HepG2 (cell line): ENCODE results near the gene DISP2. TPM values are rescaled to one million over a fixed set of nuclear protein-coding genes. Genes with fewer than 3 reads are reported as not detected.

ENCODE experiments used
- AFF4 ChIP-seq: sonication (generic); formaldehyde crosslinking; IDR thresholded peaks from 2 replicates; pipeline ENCODE4 v1.4.0; 2020; ENCODE audit warnings: missing genetic modification reagents
- CBX2 ChIP-seq, 2 experiments: fragments of 200-600 bp in 1 of 2; sonication (generic); formaldehyde crosslinking in 1 of 2; IDR thresholded peaks; 2 replicates each; pipeline versions ENCODE4 v1.7.0 to v1.8.1; 2018 to 2022; ENCODE audit warnings: low read depth in 2 of 2, low read length in 1 of 2, mild to moderate bottlenecking in 1 of 2, missing genetic modification reagents in 1 of 2
- CC2D1A ChIP-seq: sonication (generic); formaldehyde crosslinking; IDR thresholded peaks from 2 replicates; pipeline ENCODE4 v1.8.1; 2023; ENCODE audit warnings: mild to moderate bottlenecking, missing genetic modification reagents
- EHMT2 ChIP-seq: fragments of 200-600 bp; sonication (generic); IDR thresholded peaks from 2 replicates; pipeline ENCODE4 v1.7.0; 2017; ENCODE audit warnings: antibody characterized with exemption, low read depth, low read length, borderline replicate concordance
- GABPA ChIP-seq, 2 experiments: IDR thresholded peaks; 2 replicates each; pipeline ENCODE4 v1.6.1; 2011 to 2016; ENCODE audit warnings: low read depth in 2 of 2, low read length in 1 of 2, missing biosample characterization in 1 of 2, missing genetic modification characterization in 1 of 2
- HOXA3 ChIP-seq: sonication (generic); formaldehyde crosslinking; IDR thresholded peaks from 2 replicates; pipeline ENCODE4 v1.5.0; 2020; ENCODE audit warnings: missing genetic modification reagents
- KAT7 ChIP-seq: IDR thresholded peaks from 2 replicates; pipeline ENCODE4 v1.6.1; 2018; ENCODE audit warnings: borderline replicate concordance, missing compliant biosample characterization
- MIER3 ChIP-seq: IDR thresholded peaks from 2 replicates; pipeline ENCODE4 v1.6.1; 2016; ENCODE audit warnings: missing compliant biosample characterization, borderline replicate concordance
- NR2F2 ChIP-seq: IDR thresholded peaks from 2 replicates; pipeline ENCODE4 v1.6.1; 2012; ENCODE audit warnings: low read depth, inconsistent platforms, borderline replicate concordance
- PRDM15 ChIP-seq: sonication (generic); formaldehyde crosslinking; IDR thresholded peaks from 2 replicates; pipeline ENCODE4 v1.4.0; 2020; ENCODE audit warnings: missing genetic modification reagents
- RBM39 ChIP-seq: fragments of 200-400 bp; formaldehyde crosslinking; IDR thresholded peaks from one replicate; pipeline ENCODE4 v1.6.1; 2018; ENCODE audit warnings: antibody characterized with exemption, mild to moderate bottlenecking, low read depth, low read length; ENCODE audit not compliant: poor library complexity, severe bottlenecking
- TAF1 ChIP-seq: sonication (generic); formaldehyde crosslinking; IDR thresholded peaks from 2 replicates; pipeline ENCODE4 v1.4.0; 2020; ENCODE audit warnings: missing genetic modification reagents
- TRIM24 ChIP-seq: sonication (generic); formaldehyde crosslinking; IDR thresholded peaks from 2 replicates; pipeline ENCODE4 v1.8.0; 2022; ENCODE audit warnings: mild to moderate bottlenecking, missing genetic modification reagents
- ZNF441 ChIP-seq: sonication (generic); formaldehyde crosslinking; IDR thresholded peaks from 2 replicates; pipeline ENCODE4 v1.7.0; 2021; ENCODE audit warnings: missing genetic modification reagents, borderline replicate concordance
- ZNF75D ChIP-seq: sonication (generic); formaldehyde crosslinking; IDR thresholded peaks from 2 replicates; pipeline ENCODE4 v1.8.1; 2023; ENCODE audit warnings: missing genetic modification reagents, mild to moderate bottlenecking, borderline replicate concordance
- ZSCAN29 ChIP-seq: sonication (generic); formaldehyde crosslinking; conservative IDR thresholded peaks from 2 replicates; pipeline ENCODE4 v1.4.0; 2020; ENCODE audit warnings: mild to moderate bottlenecking, missing genetic modification reagents
- polyA plus RNA-seq, 8 experiments: library from polyadenylated mRNA; depleted of rRNA in 3 of 8; stranded (reverse) in 7 of 8; unstranded in 1 of 8; fragments of >200 nt; fragmentation: Illumina TruSeq in 4 of 8; extraction: Trizol in 4 of 8; gene quantifications; 2 replicates each; pipeline versions ENCODE4 v1.2.1 to v1.2.3, GENCODE V29; 2011 to 2016; ENCODE audit warnings: low read depth in 4 of 8, missing spikeins in 1 of 8, mixed read lengths in 1 of 8; ENCODE audit not compliant: insufficient read depth in 1 of 8
- total RNA-seq, 5 experiments: library from RNA; depleted of rRNA; stranded (reverse); fragments of >200 nt; fragmentation: Illumina TruSeq; extraction: Trizol; gene quantifications; 2 replicates each; pipeline ENCODE4 v1.2.3, GENCODE V29; 2016; ENCODE audit warnings: low read depth in 1 of 5
- TF ChIP-seq, protein P1 (sequence below): sonication (generic); formaldehyde crosslinking; IDR thresholded peaks from 2 replicates; pipeline ENCODE4 v1.4.0; 2020; ENCODE audit warnings: missing genetic modification reagents, mild to moderate bottlenecking, borderline replicate concordance

The DISP2 gene
- total and polyA plus RNA-seq, 2 of the 13 experiments (the other 11 are each of a cell fraction or from before 2014, with no cell fraction given) = 0.09 to 0.32 TPM

- TF ChIP-seq EHMT2 (no peak), TAF1 (peak; percentile 34; the same call in 1 of the 2 replicates), ZSCAN29 (CRISPR knock-in tag) (0 out of 2 replicates have a peak, but pooled peaks have one; percentile 51), AFF4 (CRISPR knock-in tag) (no peak), PRDM15 (peak; percentile 72; the same call in 1 of the 2 replicates), CC2D1A (CRISPR knock-in tag) (0 out of 2 replicates have a peak, but pooled peaks have one; percentile 30), RBM39 (peak; percentile 58), GABPA (IDR thresholded peaks at IDR 0.05; ENCODE audit: low read depth, low read length) (no peak), GABPA (CRISPR knock-in tag; IDR thresholded peaks at IDR 0.05; ENCODE audit: low read depth) (no peak), ZNF441 (0 out of 2 replicates have a peak, but pooled peaks have one; percentile 54), NR2F2 (no peak), HOXA3 (CRISPR knock-in tag) (peak; percentile 87), TRIM24 (CRISPR knock-in tag) (no peak), ZNF75D (CRISPR knock-in tag) (peak; percentile 96; the same call in 1 of the 2 replicates), CBX2 (IDR thresholded peaks at IDR 0.05; ENCODE audit: low read depth, low read length) (no peak), CBX2 (CRISPR knock-in tag; IDR thresholded peaks at IDR 0.05; ENCODE audit: low read depth) (peak; percentile 82), MIER3 (CRISPR knock-in tag) (no peak), KAT7 (CRISPR knock-in tag) (peak; percentile 40; the same call in 1 of the 2 replicates)
- TF ChIP-seq, protein P1, sequence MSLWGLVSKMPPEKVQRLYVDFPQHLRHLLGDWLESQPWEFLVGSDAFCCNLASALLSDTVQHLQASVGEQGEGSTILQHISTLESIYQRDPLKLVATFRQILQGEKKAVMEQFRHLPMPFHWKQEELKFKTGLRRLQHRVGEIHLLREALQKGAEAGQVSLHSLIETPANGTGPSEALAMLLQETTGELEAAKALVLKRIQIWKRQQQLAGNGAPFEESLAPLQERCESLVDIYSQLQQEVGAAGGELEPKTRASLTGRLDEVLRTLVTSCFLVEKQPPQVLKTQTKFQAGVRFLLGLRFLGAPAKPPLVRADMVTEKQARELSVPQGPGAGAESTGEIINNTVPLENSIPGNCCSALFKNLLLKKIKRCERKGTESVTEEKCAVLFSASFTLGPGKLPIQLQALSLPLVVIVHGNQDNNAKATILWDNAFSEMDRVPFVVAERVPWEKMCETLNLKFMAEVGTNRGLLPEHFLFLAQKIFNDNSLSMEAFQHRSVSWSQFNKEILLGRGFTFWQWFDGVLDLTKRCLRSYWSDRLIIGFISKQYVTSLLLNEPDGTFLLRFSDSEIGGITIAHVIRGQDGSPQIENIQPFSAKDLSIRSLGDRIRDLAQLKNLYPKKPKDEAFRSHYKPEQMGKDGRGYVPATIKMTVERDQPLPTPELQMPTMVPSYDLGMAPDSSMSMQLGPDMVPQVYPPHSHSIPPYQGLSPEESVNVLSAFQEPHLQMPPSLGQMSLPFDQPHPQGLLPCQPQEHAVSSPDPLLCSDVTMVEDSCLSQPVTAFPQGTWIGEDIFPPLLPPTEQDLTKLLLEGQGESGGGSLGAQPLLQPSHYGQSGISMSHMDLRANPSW (CRISPR knock-in tag) = no peak
Observed at GRCh38 chr15:40367686-40368611, 9.9 kb downstream of the DISP2 start (continued).
